Stimulated activated naive CD4-positive, alpha-beta T cell (primary cell): Measurements from ENCODE around the gene STUM.

Experiments
- DNase-seq, 6 experiments: peaks; one replicate each; lab custom pipeline; 2025; lab: John Stamatoyannopoulos, UW

The STUM gene

GRCh38 chr1:226654046-226654667 lies 105.6 kb downstream of the STUM start:
- peak in 1 of 6 experiments; percentile 35 for DNase-seq

GRCh38 chr1:226654668-226655055 lies 106.1 kb downstream of the STUM start:
- DNase-seq = no peak

- no peak for DNase-seq
These were observed 106.9 kb downstream of the STUM start for GRCh38 chr1:226655251-226656163.

GRCh38 chr1:226656201-226656600 lies 107.6 kb downstream of the STUM start:
- no peak for DNase-seq

- DNase-seq = peak; percentile 56 to 86 (median 76)
These were observed 108.2 kb downstream of the STUM start for GRCh38 chr1:226656601-226657277.

GRCh38 chr1:226657895-226658545 lies 109.5 kb downstream of the STUM start:
- DNase-seq = no peak

- no peak for DNase-seq
These were observed 110.1 kb downstream of the STUM start for GRCh38 chr1:226658546-226659125.
